Tibial nerve (tissue), 4 donors: ENCODE data around the gene LMBR1L. TPM values are rescaled to one million over a fixed set of nuclear protein-coding genes. Genes with fewer than 3 reads are reported as not detected.

ENCODE experiments used
- DNase-seq, 2 donors: peaks; one replicate each; pipeline ENCODE4 v3.0.0-alpha.2; 2019; ENCODE audit warnings: low spot score in 2 of 2
- H3K27ac ChIP-seq, 4 donors: fragments of 200-600 bp; sonication (generic) in 3 of 4; one replicate each; pipeline ENCODE4 v1.5.1; 2017 to 2019; ENCODE audit warnings: mild to moderate bottlenecking in 1 of 4
- H3K27me3 ChIP-seq, 2 donors: fragments of 200-600 bp; sonication (generic) in 1 of 2; one replicate each; pipeline versions ENCODE4 v1.5.1 to v1.6.0; 2017 to 2019
- H3K36me3 ChIP-seq, 3 donors: fragments of 200-600 bp; sonication (generic); one replicate each; pipeline ENCODE4 v1.5.1; 2018 to 2019
- H3K4me1 ChIP-seq, 4 donors: fragments of 200-600 bp; sonication (generic) in 3 of 4; one replicate each; pipeline ENCODE4 v1.5.1; 2017 to 2019
- H3K4me3 ChIP-seq, 4 donors: fragments of 200-600 bp; sonication (generic) in 3 of 4; one replicate each; pipeline ENCODE4 v1.5.1; 2017 to 2019; ENCODE audit warnings: mild to moderate bottlenecking in 1 of 4, moderate library complexity in 1 of 4
- H3K9me3 ChIP-seq, 4 donors: fragments of 200-600 bp; sonication (generic) in 3 of 4; one replicate each; pipeline ENCODE4 v1.5.1; 2017 to 2019
- CTCF ChIP-seq, 5 experiments: fragments of 200-600 bp in 3 of 5; fragments of 450-650 bp in 2 of 5; sonication (generic) in 3 of 5; IDR thresholded peaks; one replicate each; pipeline ENCODE4 v1.5.1; 2016 to 2019; ENCODE audit warnings: antibody characterized with exemption in 5 of 5, mild to moderate bottlenecking in 3 of 5, moderate library complexity in 2 of 5
- EP300 ChIP-seq, 2 donors: sonication (generic); formaldehyde crosslinking; IDR thresholded peaks; one replicate each; pipeline ENCODE4 v1.6.1; 2017; ENCODE audit warnings: antibody characterized with exemption in 2 of 2, mild to moderate bottlenecking in 1 of 2
- POLR2A ChIP-seq, 2 donors: fragments of 450-650 bp; IDR thresholded peaks; one replicate each; pipeline ENCODE4 v1.6.1; 2017; ENCODE audit warnings: antibody characterized with exemption in 2 of 2, mild to moderate bottlenecking in 2 of 2, moderate library complexity in 2 of 2
- WGBS, 2 donors: methylation state at CpG; one replicate each; pipeline ENCODE4 v1.1.5; 2018; 5-methylcytosine and 5-hydroxymethylcytosine counted together
- total RNA-seq, 4 donors: library from RNA; depleted of rRNA; stranded (reverse); fragments of >200 nt; gene quantifications; one replicate each; pipeline ENCODE4 v1.1.0, GENCODE V29; 2016

The LMBR1L gene
- 10 to 100 TPM; 50.3 to 97.5 (median 73.0) TPM for total RNA-seq

GRCh38 chr12:49110464-49111155 is at the start of gene LMBR1L:
LMBR1L (minus strand) TSS chr12:49110847; CDS start chr12:49110555, 292 bp downstream.
- peaks cover 3 to 50% (median 24%) of the 10 kb centered on the region in 4 donors for H3K4me1 ChIP-seq

GRCh38 chr12:49160399-49160798 is 49.8 kb upstream of the LMBR1L start:
- TF ChIP-seq POLR2A (IDR thresholded peaks at IDR 0.05): no peak
- no peak for TF ChIP-seq CTCF (IDR thresholded peaks at IDR 0.05)
- no peak for TF ChIP-seq EP300 (IDR thresholded peaks at IDR 0.05)
- 59 to 67% methylated on average over 2 of the region's 2 CpGs for WGBS, 2 donors
- H3K9me3 ChIP-seq: no peaks in the 10 kb centered on the region
- no peak overlapping the region for H3K27ac ChIP-seq
- H3K4me1 ChIP-seq: no peaks in the 10 kb centered on the region
- H3K36me3 ChIP-seq: no peaks in the 10 kb centered on the region
- H3K4me3 ChIP-seq: no peak overlapping the region
- no peaks in the 10 kb centered on the region for H3K27me3 ChIP-seq
- no peak for DNase-seq

More at GRCh38 chr12:49110464-49111155, at the start of gene LMBR1L:
- H3K27me3 ChIP-seq: no peaks in the 10 kb centered on the region
- H3K4me3 ChIP-seq: peak within 1 kb of the TSS; percentile 72 to 97 (median 78)
- H3K27ac ChIP-seq: peak within 1 kb of the TSS; percentile 93 to 100 (median 94)
- TF ChIP-seq EP300 (IDR thresholded peaks at IDR 0.05): peak; percentile 44 to 98
- TF ChIP-seq POLR2A (IDR thresholded peaks at IDR 0.05): peak; percentile 83 to 97
- peak; percentile 31 to 90 (median 45) for TF ChIP-seq CTCF (IDR thresholded peaks at IDR 0.05)
- H3K36me3 ChIP-seq: peaks cover 0 to 7% (median 0%) of the 10 kb centered on the region in 3 donors
- no peaks in the 10 kb centered on the region for H3K9me3 ChIP-seq
- WGBS, 2 donors: 0% methylated on average over 19 to 30 of the region's 43 CpGs
- DNase-seq: peak; percentile 95 to 98

GRCh38 chr12:49154221-49154620 is 43.6 kb upstream of the LMBR1L start:
- no peak overlapping the region for H3K27ac ChIP-seq
- DNase-seq: no peak
- H3K4me1 ChIP-seq: no peaks in the 10 kb centered on the region
- peaks cover 0 to 6% (median 0%) of the 10 kb centered on the region in 3 donors for H3K36me3 ChIP-seq
- H3K27me3 ChIP-seq: no peaks in the 10 kb centered on the region
- TF ChIP-seq EP300 (IDR thresholded peaks at IDR 0.05) (no peak), POLR2A (IDR thresholded peaks at IDR 0.05) (no peak), CTCF (IDR thresholded peaks at IDR 0.05) (no peak)
- H3K9me3 ChIP-seq: no peaks in the 10 kb centered on the region
- 63 to 65% methylated on average over 3 of the region's 3 CpGs for WGBS, 2 donors
- H3K4me3 ChIP-seq: no peak overlapping the region

- Histone ChIP-seq H3K36me3 (peaks cover 0 to 8% (median 0%) of the 10 kb centered on the region in 3 donors), H3K27me3 (no peaks in the 10 kb centered on the region), H3K27ac (no peak overlapping the region), H3K4me1 (no peaks in the 10 kb centered on the region), H3K4me3 (no peak overlapping the region), H3K9me3 (no peaks in the 10 kb centered on the region)
- 90 to 95% methylated on average over 2 of the region's 2 CpGs for WGBS, 2 donors
- no peak for DNase-seq
- no peak for TF ChIP-seq CTCF (IDR thresholded peaks at IDR 0.05)
- TF ChIP-seq POLR2A (IDR thresholded peaks at IDR 0.05): no peak
- TF ChIP-seq EP300 (IDR thresholded peaks at IDR 0.05): no peak
These were observed 36.7 kb upstream of the LMBR1L start for GRCh38 chr12:49147384-49147783.

- Histone ChIP-seq H3K9me3 (no peaks in the 10 kb centered on the region), H3K4me3 (no peak overlapping the region), H3K27ac (no peak overlapping the region), H3K36me3 (peaks cover 0 to 8% (median 0%) of the 10 kb centered on the region in 3 donors), H3K4me1 (no peaks in the 10 kb centered on the region), H3K27me3 (no peaks in the 10 kb centered on the region)
- TF ChIP-seq EP300 (IDR thresholded peaks at IDR 0.05) (no peak), CTCF (IDR thresholded peaks at IDR 0.05) (no peak), POLR2A (IDR thresholded peaks at IDR 0.05) (no peak)
- WGBS, 2 donors: 96 to 100% methylated on average over 1 of the region's 1 CpG
- DNase-seq: no peak
These were observed 35.8 kb upstream of the LMBR1L start for GRCh38 chr12:49146406-49146805.
